Adrenal gland (tissue), 5 donors: Measurements from ENCODE around the gene LTF.

Experiments
- POLR2A ChIP-seq, 2 donors: fragments of 450-650 bp; IDR thresholded peaks; one replicate each; pipeline ENCODE4 v1.6.1; 2017; ENCODE audit warnings: antibody characterized with exemption in 2 of 2, mild to moderate bottlenecking in 2 of 2, moderate library complexity in 1 of 2
- TF ChIP-seq, protein P1 (sequence below), 6 experiments: fragments of 450-650 bp in 4 of 6; fragments of 200-600 bp in 2 of 6; sonication (generic) in 1 of 6; IDR thresholded peaks; 1 replicate in 5 of 6; 2 replicates in 1 of 6; pipeline versions ENCODE4 v1.5.1 to v1.8.0; 2016 to 2021; ENCODE audit warnings: antibody characterized with exemption in 6 of 6, mild to moderate bottlenecking in 2 of 6, moderate library complexity in 1 of 6
- donor health status: DM: no; HTN: no; CAD: no.

DNA sequence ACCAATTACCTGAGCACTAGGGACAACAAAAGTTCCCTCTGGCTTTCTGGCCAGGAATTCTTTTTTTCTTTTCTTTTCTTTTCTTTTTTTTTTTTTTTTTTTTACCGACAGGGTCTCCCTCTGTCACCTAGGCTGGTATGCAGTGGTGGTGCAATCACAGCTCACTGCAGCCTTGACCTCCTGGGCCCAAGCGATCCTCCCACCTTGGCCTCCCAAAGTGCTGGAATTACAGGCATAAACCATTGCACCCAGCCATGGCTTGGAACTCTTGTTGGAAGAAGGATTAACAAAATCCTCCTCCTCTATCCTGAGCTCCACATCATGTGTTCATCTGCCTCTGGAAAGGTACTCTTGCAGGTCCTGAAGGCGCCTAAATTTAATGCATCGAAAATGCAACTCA lies 2.9 kb upstream of the LTF start:
- TF ChIP-seq, protein P1, sequence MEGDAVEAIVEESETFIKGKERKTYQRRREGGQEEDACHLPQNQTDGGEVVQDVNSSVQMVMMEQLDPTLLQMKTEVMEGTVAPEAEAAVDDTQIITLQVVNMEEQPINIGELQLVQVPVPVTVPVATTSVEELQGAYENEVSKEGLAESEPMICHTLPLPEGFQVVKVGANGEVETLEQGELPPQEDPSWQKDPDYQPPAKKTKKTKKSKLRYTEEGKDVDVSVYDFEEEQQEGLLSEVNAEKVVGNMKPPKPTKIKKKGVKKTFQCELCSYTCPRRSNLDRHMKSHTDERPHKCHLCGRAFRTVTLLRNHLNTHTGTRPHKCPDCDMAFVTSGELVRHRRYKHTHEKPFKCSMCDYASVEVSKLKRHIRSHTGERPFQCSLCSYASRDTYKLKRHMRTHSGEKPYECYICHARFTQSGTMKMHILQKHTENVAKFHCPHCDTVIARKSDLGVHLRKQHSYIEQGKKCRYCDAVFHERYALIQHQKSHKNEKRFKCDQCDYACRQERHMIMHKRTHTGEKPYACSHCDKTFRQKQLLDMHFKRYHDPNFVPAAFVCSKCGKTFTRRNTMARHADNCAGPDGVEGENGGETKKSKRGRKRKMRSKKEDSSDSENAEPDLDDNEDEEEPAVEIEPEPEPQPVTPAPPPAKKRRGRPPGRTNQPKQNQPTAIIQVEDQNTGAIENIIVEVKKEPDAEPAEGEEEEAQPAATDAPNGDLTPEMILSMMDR (IDR thresholded peaks at IDR 0.05), result no peak
- no peak for TF ChIP-seq POLR2A (IDR thresholded peaks at IDR 0.05)
